Muscle of back (tissue), 11 donors: ENCODE results near the gene LMTK3. TPM values are rescaled to one million over a fixed set of nuclear protein-coding genes. Genes with fewer than 3 reads are reported as not detected.

ENCODE experiments used
- DNase-seq, 3 donors: peaks; one replicate each; pipeline versions ENCODE4 v3.0.0 to v3.0.0-alpha.2; 2013
- polyA plus RNA-seq, 10 donors: library from polyadenylated mRNA; unstranded; fragments of 120-200 nt; gene quantifications; one replicate each; pipeline ENCODE4 v1.2.1, GENCODE V29; 2013; ENCODE audit not compliant: insufficient read length in 10 of 10

LMTK3 gene
- polyA plus RNA-seq, 10 donors, result 0.04 to 0.70 (median 0.28) TPM; not detected in 3

DNA sequence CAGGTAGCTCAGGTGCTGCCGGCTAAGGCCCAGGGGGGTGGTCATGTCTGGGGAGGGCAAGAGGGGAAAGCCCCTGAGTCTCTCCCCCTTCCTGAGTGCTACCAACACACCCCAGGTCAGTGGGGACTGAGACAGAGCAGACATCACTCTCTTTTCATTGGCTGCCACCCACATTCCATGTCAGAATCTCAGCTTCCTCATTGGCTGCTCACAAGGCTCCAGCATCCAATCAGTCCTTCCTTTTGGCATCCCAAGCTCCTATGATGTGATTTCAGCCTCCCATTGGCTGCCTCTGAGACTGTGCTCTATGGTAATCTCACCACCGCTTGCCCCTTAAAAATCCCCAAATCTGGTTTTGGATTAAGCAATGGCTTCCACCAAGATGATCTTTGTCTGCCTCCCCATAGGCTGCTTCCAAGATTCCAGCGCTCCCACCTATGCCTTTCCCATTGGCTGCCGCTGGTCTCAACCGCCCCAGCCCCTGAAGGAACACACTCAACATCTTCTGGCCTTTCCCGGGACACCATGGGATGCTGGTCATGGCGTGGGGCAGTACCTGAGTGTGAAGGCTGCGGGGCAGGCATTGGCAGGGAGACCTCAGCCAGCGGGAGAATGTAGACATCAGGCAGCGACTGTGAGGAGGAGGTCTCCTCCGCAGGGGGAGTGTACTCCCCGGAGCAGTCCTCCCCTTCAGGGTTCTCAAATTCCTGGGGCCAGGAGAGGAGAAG is 2.0 kb downstream of the LMTK3 start:
- no peak for DNase-seq

DNA sequence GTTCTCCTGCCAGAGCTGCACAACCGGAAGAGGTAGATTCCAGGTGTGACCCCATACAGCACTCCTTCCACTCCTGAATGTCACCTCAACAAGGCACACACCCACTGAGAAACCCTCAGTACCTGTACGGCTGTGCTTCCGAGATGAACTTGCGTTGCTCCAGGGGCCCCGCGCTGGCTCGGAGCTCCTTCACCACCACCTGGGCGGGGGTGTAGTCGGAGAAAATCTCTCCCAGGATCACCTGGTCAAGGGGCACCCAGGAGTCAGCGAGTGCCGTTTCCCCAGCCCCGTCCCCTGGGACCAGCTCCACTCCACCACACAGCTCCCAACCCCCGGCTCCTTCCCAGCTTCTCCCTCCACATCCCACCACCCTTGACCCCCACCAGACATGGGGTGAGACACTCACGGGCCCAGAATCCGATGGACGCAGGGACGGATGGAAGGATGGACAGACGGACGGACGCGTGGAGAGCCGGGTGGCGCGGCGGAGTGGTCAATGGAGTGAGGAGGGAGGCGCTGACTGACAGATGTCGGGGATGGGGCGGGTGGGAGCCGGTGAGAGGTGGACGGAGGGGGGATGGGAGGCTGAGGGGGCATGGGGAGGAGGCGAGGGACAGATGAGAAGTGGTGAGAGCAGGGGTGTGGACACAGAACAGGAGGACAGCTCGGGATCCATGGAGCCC is 2.8 kb downstream of the LMTK3 start:
- no peak for DNase-seq

DNA sequence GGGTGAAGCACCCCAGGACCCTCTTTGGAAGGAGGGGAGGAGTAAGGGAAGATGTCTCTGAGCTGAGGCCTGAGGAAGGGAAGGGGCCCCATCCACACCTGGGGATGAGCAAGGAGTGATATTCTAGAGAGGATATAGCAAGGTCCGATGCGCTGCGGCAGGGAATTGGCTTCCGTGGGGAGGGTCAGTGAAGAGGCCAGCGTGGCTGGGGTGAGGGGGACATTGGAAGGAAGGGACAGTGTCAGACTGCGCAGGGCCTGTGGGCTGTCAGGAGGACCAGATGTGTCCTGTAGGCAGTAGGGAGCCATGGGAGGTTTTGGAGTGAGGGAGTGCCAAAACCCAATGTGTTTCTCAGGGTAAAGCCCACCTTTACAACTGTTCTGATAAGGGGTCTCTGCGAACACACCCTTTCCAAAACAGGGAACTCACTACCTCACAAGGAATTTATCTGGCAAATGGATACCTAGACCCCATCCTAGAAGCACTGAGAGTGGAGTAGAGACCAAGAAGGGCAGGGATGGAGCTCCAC is 3.7 kb downstream of the LMTK3 start:
- DNase-seq, result no peak

DNA sequence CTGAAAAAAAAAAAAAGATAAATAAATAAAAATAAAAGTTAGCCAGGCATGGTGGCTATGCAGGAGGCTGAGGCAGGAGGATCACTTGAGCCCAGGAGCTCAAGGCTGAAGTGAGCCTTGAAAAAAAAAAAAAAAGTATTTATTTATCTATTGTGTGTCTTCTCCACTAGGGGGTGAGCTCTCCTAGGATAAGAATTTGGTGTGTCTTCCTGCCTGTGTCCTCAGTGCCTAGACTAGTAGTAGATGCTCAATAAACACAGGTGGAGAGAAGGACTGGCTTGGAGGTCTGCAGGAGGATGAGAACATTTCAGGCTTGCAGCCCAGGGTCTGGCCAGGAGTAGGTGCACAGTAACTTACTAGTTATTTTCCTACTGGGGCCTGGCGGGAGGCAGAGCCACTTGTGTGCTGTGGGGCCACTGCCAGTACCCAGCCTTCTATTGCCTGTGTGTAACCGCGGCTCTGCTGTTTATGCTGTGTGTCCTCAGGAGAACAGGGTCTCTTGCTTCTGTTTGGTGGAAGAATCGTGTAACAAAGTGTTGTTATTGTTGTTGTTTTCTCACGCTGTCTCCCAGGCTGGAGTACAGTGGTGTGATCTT is 5.4 kb downstream of the LMTK3 start:
- DNase-seq, result peak in 1 of 3 donors; percentile 16

DNA sequence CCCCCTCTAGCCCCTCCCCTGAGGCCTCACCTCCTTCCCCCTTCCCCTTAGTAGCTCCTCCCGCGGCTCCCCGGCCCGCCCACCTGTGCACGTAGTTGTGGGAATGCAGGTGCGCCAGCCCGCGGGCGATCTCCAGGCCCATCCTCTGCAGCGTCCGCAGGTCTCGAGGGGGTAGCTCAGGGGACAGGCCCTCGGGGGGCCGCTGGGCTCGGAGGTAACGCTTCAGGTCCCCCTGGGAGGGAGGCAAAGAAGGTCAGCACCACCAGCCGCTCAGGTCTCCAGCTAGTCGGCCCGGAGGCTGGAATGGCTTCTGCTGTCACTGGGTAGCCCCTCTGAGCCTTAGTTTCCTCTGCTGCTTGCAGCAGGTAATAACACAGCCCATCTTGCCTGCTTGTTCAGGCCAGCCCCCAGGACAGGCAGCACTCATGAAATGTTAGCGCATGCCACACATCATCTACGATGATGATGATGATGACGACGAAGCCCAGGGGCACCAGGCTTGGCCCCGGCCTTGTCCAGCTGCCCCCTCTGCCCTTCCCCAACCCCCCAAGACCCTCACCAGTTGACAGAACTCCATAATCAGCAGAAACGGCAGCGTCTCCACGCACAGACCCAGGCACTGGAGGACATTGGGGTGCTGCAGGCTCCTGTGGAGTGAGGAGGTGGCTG is 9.2 kb downstream of the LMTK3 start:
- DNase-seq, result peak in 1 of 3 donors; percentile 3

DNA sequence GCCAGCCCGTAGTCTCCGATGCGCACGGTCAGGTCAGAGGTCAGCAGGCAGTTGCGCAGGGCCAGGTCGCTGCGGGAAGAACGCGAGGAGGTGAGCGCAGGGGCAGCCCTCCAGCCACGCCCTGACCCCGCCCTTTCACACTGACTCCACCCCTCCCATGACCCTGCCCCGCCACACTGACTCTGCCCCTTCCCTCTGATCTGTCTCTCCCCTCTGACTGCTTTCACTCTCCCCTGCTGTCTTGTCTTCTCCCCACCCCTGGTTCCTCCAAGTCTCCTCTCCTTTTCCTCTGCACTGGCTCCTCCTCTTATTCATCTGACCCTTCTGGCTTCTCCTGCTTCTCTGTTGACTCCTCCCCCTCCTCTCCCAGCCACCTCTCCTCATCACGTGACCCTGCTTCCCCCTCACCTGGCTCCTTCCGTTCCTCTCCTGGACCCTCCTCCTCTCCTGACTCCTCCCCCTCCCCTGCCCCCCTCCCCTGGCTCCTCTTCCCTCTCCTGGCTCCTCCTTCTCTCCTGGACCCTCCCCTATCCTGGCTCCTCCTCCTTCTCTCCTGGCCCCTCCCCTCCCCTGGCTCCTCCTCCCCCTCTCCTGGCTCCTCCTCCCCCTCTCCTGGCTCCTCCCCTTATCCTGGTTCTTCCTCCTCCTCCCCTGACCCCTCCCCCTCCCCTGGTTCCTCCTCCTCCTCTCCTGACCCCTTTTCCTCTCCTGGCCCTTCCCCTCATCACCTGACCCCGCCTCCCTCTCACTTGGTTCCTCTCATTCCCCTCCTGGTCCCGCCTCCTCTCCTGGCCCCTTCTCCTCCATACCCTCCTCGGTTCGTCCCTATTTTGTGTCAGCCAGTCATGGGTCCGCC is 9.9 kb downstream of the LMTK3 start:
- DNase-seq, result peak in 1 of 3 donors; percentile 29

DNA sequence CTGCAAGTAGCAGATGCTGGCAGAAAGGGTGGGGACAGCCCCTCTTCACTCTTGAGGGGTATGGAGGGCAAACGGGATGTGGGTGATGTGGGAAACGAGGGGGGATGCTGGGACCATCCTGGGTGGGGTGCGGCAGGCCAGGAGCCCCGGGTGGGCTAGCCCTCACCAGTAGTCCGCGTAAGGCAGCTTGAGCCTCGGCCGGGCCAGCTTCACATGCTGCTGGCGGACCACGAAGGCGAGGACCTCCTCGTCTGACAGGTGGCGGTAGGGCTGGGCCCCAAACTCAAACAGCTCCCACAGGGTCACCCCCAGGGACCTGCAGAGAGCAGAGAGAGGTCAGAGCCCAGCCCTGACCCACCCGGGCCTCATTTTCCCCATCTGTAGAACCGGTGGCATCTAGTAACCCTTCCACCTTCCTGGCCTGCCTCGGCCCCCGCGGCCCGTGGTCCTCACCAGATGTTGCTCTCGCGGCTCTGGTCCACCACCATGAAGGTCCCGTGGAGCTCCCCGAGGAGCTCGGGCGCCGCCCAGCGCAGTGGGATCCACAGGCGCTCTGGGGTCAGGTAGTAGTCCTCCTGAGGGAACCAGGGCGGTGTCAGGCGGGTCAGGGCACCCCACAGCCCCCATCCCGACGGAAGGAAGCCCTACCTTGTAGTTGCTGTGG is 10.7 kb downstream of the LMTK3 start:
- no peak for DNase-seq

DNA sequence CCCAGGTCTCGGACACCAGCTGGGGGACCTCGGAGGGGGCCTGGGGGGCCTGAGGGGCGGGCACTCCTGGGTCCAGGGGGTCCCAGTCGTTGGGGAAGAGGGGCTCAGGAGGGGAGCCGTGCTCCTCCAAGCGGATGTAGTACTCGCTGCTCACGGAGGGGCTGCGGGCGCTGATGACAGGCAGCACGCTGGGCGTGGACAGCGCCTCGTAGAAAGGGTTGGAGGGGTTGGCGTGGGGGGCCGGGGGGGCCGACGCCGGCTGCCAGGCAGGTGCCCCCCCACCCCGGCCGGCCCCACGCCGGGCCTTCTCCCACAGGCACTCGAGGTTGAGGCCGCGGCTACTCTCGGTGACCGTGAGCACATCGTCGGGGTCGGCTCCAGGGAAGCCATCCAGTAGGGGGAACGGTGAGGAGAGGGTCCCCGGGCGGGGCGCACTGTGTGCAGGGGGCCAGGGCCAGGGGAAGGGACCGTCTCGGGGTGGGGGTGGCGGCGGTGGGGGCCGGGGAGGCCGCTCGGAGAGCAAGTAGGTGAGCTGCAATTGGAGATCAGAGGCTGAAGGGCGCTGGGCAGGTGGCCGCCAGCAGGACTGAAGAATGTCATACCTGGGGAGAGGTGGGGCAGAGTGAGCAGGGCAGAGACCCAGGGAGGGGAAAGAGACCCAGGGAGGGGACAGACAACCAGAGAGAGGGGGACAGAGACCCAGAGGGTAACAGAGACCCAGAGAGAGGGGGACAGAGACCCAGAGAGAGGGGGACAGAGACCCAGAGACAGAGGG is 12.1 kb downstream of the LMTK3 start:
- DNase-seq, result peak in 1 of 3 donors; percentile 9

DNA sequence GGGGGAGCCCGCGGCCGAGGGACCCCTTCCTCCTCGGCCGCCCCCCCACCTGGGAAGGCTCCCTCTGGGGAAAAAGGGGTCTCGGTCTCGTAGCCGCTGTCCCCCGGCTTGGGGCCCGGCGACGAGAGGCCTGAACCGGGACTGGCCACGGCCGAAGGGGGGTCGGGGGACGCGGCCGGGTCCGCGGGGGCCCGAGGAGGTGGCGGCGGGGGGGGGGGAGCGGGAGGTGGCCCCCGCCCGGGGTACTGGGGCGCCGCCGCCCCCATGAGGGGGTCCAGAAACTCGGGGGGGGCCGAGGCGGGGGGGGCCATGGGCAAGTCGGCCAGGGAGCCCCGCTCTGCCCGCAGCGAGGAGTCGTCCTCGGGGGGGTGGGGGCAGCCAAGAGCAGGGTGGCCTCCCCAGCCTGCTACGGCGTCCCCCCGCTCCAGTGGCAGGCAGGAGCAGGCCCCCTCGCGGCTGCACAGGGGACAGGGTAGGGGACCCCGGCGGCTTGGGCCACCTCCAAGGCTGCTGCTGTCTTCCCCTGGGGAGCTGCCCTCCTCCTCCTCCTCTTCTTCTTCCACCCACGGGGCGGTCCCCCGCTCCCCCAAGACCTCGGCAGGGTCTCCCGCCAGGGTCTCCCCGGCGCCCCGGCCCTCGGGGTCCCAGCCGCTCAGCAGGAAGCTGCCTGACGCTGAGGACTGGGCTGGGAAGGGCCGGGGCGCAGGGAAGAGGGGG is 12.9 kb downstream of the LMTK3 start:
- DNase-seq, result no peak

DNA sequence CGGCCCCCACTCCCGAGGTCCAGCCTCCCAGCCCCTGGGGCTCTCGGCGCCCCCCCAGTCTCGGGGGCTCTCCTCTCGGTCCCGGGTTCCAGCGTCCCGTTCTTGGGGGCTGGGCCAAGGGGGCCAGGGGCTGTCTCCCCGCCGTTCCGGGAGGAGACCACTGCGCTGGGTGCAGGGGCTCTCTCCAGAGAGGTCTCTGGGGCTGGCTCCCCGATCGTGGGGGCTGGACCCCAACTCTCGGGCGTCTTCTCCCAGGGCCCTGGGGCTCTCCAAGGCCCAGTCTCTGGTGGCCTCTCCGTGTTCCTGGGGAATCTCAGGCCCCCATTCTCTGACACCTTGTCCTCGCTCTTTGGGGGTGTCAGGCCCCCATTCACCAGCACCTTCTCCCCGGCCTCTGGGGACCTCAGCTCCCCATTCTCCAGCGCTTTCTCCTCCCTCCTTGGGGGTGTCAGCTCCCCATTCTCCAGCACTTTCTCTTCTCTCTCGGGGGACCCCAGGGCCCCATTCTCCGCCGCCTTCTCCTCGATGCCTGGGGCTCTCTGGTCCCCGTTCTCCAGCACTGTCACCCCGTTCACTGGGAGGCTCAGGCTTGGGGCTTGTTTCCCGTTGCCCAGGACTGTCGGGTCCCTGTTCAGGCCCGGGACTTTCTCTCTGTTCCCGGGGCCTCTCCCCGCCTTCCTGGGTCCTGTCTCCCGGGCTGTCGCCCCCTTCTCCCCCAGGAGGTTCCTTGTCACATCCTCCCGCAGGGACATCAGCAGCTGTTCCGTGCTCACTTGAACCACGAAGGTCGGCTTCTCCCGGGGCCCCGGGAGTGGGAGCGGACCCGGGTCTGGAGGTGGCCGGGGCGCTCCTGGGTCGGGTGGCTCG is 13.7 kb downstream of the LMTK3 start:
- peak in 1 of 3 donors; percentile 1 for DNase-seq

DNA sequence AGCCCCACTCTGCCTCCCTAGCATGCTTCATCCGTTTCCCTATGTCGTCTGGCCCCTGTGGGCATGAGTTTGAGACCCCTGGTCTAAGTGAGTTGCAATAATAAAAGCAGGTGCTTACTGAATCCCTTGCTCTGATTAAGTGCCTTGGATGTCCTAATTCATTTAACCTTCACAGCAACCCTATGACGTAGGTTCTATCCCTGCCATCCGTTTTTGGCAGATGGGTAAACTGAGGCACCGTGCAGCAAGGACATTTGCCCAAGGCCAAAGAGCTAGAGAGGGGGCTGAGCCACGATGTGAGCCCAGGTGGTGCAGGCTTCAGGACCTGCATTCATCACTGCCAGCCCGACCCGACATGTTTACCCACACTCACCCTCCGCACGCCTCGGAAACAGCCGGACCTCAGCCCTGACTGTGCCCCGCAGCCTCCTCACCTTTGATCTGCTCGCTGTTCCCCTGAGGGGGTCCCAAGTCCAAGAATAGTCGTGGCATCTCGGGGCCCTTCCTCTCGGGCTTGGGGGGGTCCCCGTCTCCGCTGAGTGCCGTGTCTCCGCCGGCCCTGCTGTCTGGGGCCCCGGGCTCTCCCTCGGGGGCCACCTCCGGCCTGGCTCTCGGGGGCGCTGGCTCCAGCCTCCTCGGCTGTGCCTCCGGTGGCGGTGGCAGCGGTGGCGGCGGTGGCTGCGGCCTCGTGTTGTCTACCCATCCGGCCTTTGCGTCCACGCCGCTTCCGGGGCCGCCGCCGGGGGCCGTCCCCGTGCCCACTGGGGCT is 14.5 kb downstream of the LMTK3 start:
- no peak for DNase-seq

DNA sequence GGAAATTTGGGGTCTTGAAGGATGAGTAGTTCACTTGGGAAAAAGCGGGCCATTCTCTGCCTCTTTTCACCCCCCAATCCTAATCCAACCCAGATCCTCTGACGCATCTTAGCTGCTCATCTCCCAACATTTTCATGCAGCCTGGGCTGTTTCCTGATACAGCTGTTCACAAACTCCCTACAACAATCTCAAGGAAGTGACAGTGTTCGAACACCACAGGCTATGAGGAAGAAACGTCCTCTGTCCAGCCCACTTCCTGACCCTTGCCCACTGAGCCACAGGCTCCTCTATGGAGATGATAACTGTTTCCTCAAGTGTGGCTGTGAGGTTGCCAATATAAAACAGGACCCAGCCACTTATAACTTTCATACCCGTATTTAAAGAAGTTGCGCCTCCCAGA is 16.2 kb downstream of the LMTK3 start:
- DNase-seq, result no peak

DNA sequence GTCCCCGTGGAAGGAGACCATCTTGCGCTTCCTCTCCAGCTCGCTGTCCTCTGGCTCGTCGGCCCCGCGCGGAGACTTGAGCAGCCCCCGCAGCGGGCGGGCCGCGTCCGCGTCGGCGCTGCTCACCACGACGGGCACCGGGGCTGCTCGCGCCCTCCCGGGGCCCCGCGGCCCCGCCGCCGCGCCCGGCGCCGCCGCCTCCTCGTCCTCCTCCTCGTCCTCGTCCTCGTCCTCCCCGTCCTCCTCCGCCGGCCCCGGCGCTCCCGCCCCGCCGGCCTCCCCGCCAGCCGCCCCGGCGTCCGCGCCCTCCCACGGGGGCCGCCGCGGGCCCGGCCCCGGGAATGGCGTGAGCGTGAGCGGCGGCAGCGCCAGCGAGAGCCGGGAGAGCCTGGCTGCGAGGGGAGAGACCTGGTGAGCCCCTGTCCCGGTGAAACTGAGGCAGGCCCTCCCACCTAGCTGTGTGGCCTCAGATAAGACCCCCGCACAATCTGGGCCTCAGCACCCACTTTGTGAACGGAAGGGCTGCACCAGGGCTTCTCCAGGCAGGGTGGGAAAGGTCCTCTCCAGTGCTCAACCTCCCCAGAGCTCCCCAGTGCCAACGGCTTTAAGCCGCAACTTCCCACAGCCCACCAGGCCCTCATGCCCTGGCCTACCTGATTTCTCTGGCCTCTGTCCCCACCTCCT is 17.8 kb downstream of the LMTK3 start:
- DNase-seq, result no peak

DNA sequence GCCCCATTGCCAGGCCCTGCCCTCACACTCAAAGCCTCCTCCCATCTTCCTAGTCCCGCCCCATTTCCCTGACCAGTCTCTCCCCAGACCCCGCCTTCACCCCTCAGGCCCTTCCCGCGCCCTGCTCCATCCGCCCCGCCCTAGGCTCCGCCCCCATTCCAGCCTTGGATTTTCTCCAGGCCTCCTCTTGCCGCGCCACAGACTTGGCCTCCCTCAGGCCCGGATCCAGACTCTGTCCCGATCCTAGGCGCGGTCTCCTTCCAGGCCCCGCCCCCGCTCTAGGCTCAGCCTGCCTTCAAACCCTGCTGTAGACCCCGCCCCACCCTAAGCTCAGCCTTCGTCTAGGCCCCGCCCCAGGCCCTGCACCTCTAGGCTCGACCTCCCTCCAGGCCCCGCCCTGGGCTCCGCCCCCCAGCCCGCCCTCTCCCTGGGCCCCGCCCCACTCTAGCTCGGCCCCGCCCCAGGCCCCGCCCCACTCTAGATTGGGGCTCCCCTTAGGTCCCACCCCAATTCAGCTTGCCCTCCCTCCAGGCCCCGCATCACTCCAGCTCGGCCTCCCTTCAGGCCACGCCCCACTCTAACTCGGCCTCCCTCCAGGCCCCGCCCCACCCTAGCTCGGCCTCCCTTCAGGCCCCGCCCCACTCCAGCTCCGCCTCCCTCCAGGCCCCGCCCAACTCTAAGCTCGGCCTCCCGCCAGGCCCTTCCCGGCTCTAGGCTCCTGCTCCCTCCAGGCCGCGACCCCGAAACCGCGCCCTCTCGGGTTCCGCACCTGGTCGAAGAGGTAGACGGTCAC is 18.5 kb downstream of the LMTK3 start:
- DNase-seq, result peak; percentile 86 to 91 (median 91)

DNA sequence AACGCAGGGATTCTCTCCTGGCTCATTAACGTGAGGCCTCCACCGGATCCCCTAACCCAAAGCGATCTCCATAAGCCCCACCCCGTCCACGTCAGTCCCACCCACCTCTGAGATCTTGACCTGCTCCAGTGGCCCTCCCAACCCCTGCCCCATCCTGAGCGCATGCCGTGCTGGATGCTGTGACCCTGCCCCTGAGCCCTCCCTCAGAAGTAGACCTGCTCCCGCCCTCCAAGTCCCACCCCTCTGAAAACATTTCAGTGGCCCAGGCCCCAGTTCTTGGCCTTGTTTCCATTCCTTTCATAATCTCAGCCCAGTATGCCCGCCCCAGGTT is 19.9 kb downstream of the LMTK3 start:
- DNase-seq, result no peak
